ENCODE data around the gene HEXD. TPM values are rescaled to one million over a fixed set of nuclear protein-coding genes. Genes with fewer than 3 reads are reported as not detected.

Gene HEXD
- total and polyA plus RNA-seq, 10 of the 15 experiments (the other 5 are each of a cell fraction or from before 2014, with no cell fraction given): 1.6 to 24.2 (median 7.0) TPM

- H2AFZ ChIP-seq (ENCODE audit: control insufficient read depth, low read depth, low read length): no peak overlapping the region
- BruUV-seq (replicated peaks): no TSS peak
- in situ Hi-C loops (cut with MboI): no loop called here
These were observed 1.9 kb upstream of the HEXD start for GRCh38 chr17:82416264-82416663.

More at GRCh38 chr17:82416264-82416663, 1.9 kb upstream of the HEXD start:
- H3K4me2 ChIP-seq (ENCODE audit: control insufficient read depth, insufficient read depth): no peak overlapping the region
- peaks cover 5% of the 10 kb centered on the region for H4K20me1 ChIP-seq (ENCODE audit: control insufficient read depth, insufficient read depth)
- DNase-seq (ENCODE audit: low read depth, low spot score): no peak
- ATAC-seq: no peak
- H3K27ac ChIP-seq (ENCODE audit: control insufficient read depth, insufficient read depth): no peak overlapping the region
- 0 out of 2 replicates have a peak, but pooled peaks cover 5% of the 10 kb centered on the region for H3K4me1 ChIP-seq (ENCODE audit: control insufficient read depth, insufficient read depth, low read length)
- H3K27me3 ChIP-seq (replicated peaks in 1 of 2; ENCODE audit: control insufficient read depth in 2 of 2, insufficient read depth in 2 of 2, low read length in 1 of 2): no peaks in the 10 kb centered on the region
- no peak for FAIRE-seq
- H3K36me3 ChIP-seq (ENCODE audit: control insufficient read depth in 2 of 2, insufficient read depth in 2 of 2, low read length in 1 of 2): no peaks in the 10 kb centered on the region; a peak in 1 of 4 replicates
- no peak overlapping the region for H3K4me3 ChIP-seq
- SMC1A ChIA-PET (ENCODE audit: uncharacterized antibody, unreplicated experiment): no interaction called here
- H3K79me2 ChIP-seq (ENCODE audit: control insufficient read depth, insufficient read depth, low read length): peaks cover 2% of the 10 kb centered on the region; the same call in 1 of the 2 replicates
- intact Hi-C loops (cut with micrococcal nuclease; ENCODE audit: unreplicated experiment): no loop called here
- RAD21 ChIA-PET (ENCODE audit: unreplicated experiment): interaction anchor here (0.7 kb wide), 1 partner anchor 65 kb away, joined by 3 read pairs; no protein-coding TSS in a partner anchor
- 74% methylated on average over 4 of the region's 4 CpGs for WGBS (ENCODE audit: insufficient coverage, insufficient replicate concordance, low lambda C conversion rate, missing lambda C conversion rate)
- CTCF ChIA-PET: interaction anchor here (1.7 to 1.9 kb wide), 3 partner anchors 58 to 115 kb away, joined by 4 to 6 read pairs (median 6); no protein-coding TSS in a partner anchor
- POLR2A ChIA-PET: interaction anchor here (0.7 kb wide), 2 partner anchors 123 to 124 kb away, joined by 3 read pairs; no protein-coding TSS in a partner anchor
- TF ChIP-seq CTCF (IDR thresholded peaks at IDR 0.05 in 2 of 3, conservative IDR thresholded peaks at IDR 0.05 in 1 of 3; ENCODE audit: control insufficient read depth in 2 of 3, extremely low read depth in 1 of 3, insufficient read depth in 1 of 3, low read depth in 3 of 3, low read length in 3 of 3) (no peak), TAF1 (IDR thresholded peaks at IDR 0.05; ENCODE audit: borderline replicate concordance, low read depth, low read length) (no peak), IRF5 (IDR thresholded peaks at IDR 0.05; ENCODE audit: borderline replicate concordance) (no peak), RELA (IDR thresholded peaks at IDR 0.05; ENCODE audit: borderline replicate concordance, partially characterized antibody) (no peak), MYB (IDR thresholded peaks at IDR 0.05; ENCODE audit: borderline replicate concordance, low read depth, low read length) (no peak), IKZF1 (conservative IDR thresholded peaks at IDR 0.05) (no peak), TCF12 (IDR thresholded peaks at IDR 0.05; ENCODE audit: low read depth, low read length) (no peak), EED (IDR thresholded peaks at IDR 0.05; ENCODE audit: low read depth) (no peak), IKZF2 (IDR thresholded peaks at IDR 0.05) (no peak)
- H3K9me3 ChIP-seq (replicated peaks; ENCODE audit: control insufficient read depth, insufficient read depth, low read length): no peaks in the 10 kb centered on the region
- no peak overlapping the region for H3K9ac ChIP-seq (ENCODE audit: control insufficient read depth, insufficient read depth, low read length)

Data from GM12878 (cell line).